ENCODE measurements around the gene SLC39A1. TPM values are rescaled to one million over a fixed set of nuclear protein-coding genes. Genes with fewer than 3 reads are reported as not detected.

SLC39A1 gene
- total RNA-seq, 2 donors from 2014 or later: 76.5 to 79.5 TPM

GRCh38 chr1:153958111-153958960 lies 5.0 kb downstream of the SLC39A1 start, which contains the start of gene CRTC2:
TSS of gene CRTC2 (minus strand) at chr1:153958612. CDS start at chr1:153958497, 115 bp downstream.
- DNase-seq (ENCODE audit: low spot score): peak; percentile 100
- intact Hi-C loops (cut with DNase I): no loop called here

GRCh38 chr1:153957744-153958110 lies 5.6 kb downstream of the SLC39A1 start:
- no peak for DNase-seq (ENCODE audit: low spot score)
- intact Hi-C loops (cut with DNase I): no loop called here

GRCh38 chr1:153956997-153957715 lies 6.2 kb downstream of the SLC39A1 start:
- no peak for DNase-seq (ENCODE audit: low spot score)
- intact Hi-C loops (cut with DNase I): no loop called here

- intact Hi-C loops (cut with DNase I): no loop called here
- no peak for DNase-seq (ENCODE audit: low spot score)
Measured at GRCh38 chr1:153954826-153955225, 8.5 kb downstream of the SLC39A1 start.

GRCh38 chr1:153953859-153954365 lies 9.4 kb downstream of the SLC39A1 start:
- intact Hi-C loops (cut with DNase I): no loop called here
- DNase-seq (ENCODE audit: low spot score): no peak

GRCh38 chr1:153951801-153952200 lies 11.5 kb downstream of the SLC39A1 start:
- intact Hi-C loops (cut with DNase I): no loop called here

GRCh38 chr1:153951183-153951582 lies 12.2 kb downstream of the SLC39A1 start:
- DNase-seq (ENCODE audit: low spot score): no peak
- intact Hi-C loops (cut with DNase I): no loop called here

More at GRCh38 chr1:153951801-153952200, 11.5 kb downstream of the SLC39A1 start:
- DNase-seq (ENCODE audit: low spot score): no peak

- intact Hi-C loops (cut with DNase I): loop anchor here in 1 of 2 donors (10.0 kb wide), 1 partner anchor 152 kb away; no protein-coding TSS in a partner anchor
- peak; percentile 95 for DNase-seq (ENCODE audit: low spot score)
Measured at GRCh38 chr1:153946622-153947241, 16.6 kb downstream of the SLC39A1 start, which contains the start of gene DENND4B. TSS of gene DENND4B (minus strand) at chr1:153946718. CDS start at chr1:153944374, 2,344 bp downstream.

- intact Hi-C loops (cut with DNase I): loop anchor here in 1 of 2 donors (10.0 kb wide), 1 partner anchor 151 kb away; no protein-coding TSS in a partner anchor
- DNase-seq (ENCODE audit: low spot score): peak; percentile 97
Measured at GRCh38 chr1:153945795-153946621, 17.3 kb downstream of the SLC39A1 start.

- DNase-seq (ENCODE audit: low spot score): peak; percentile 92
- intact Hi-C loops (cut with DNase I): loop anchor here in 1 of 2 donors (10.0 kb wide), 1 partner anchor 150 kb away; no protein-coding TSS in a partner anchor
Measured at GRCh38 chr1:153945131-153945794, 18.1 kb downstream of the SLC39A1 start.

- intact Hi-C loops (cut with DNase I): loop anchor here in 1 of 2 donors (10.0 kb wide), 1 partner anchor 150 kb away; no protein-coding TSS in a partner anchor
- peak; percentile 70 for DNase-seq (ENCODE audit: low spot score)
Measured at GRCh38 chr1:153944827-153945117, 18.6 kb downstream of the SLC39A1 start.

- peak; percentile 85 for DNase-seq (ENCODE audit: low spot score)
- intact Hi-C loops (cut with DNase I): loop anchor here in 1 of 2 donors (10.0 kb wide), 1 partner anchor 149 kb away; no protein-coding TSS in a partner anchor
Measured at GRCh38 chr1:153944005-153944826, 19.1 kb downstream of the SLC39A1 start.

- peak; percentile 68 for DNase-seq (ENCODE audit: low spot score)
- intact Hi-C loops (cut with DNase I): loop anchor here in 1 of 2 donors (10.0 kb wide), 1 partner anchor 148 kb away; no protein-coding TSS in a partner anchor
Measured at GRCh38 chr1:153942766-153943549, 20.4 kb downstream of the SLC39A1 start.

- intact Hi-C loops (cut with DNase I): loop anchor here in 1 of 2 donors (10.0 kb wide), 1 partner anchor 147 kb away; no protein-coding TSS in a partner anchor
- peak; percentile 72 for DNase-seq (ENCODE audit: low spot score)
Measured at GRCh38 chr1:153941826-153942725, 21.3 kb downstream of the SLC39A1 start.

GRCh38 chr1:153940756-153941155 lies 22.6 kb downstream of the SLC39A1 start:
- intact Hi-C loops (cut with DNase I): loop anchor here in 1 of 2 donors (10.0 kb wide), 1 partner anchor 146 kb away; no protein-coding TSS in a partner anchor
- peak; percentile 40 for DNase-seq (ENCODE audit: low spot score)
